HG03135 (cell line): ENCODE measurements around the gene VAC14.
"Not testable (repeated sequence)": the region's sequence is repeated elsewhere in the genome, so short reads cannot be mapped to it uniquely, and the experiment has no call there.

ENCODE experiments used
- ATAC-seq: cut with Tn5 transposase; IDR thresholded peaks from one replicate; pipeline ENCODE4 v1.9.1; 2021; ENCODE audit warnings: mild to moderate bottlenecking, moderate library complexity; ENCODE audit not compliant: unreplicated experiment

Gene VAC14

GRCh38 chr16:70651524-70651923, 149.4 kb downstream of the VAC14 start:
- no peak for ATAC-seq

- ATAC-seq, result no peak
These were observed 150.7 kb downstream of the VAC14 start for GRCh38 chr16:70650216-70650615.

- ATAC-seq, result no peak
These were observed 151.7 kb downstream of the VAC14 start for GRCh38 chr16:70649300-70649699.

GRCh38 chr16:70648606-70649005, 152.4 kb downstream of the VAC14 start:
- ATAC-seq, result no peak

GRCh38 chr16:70647441-70648359, 153.3 kb downstream of the VAC14 start:
- ATAC-seq, result no peak

GRCh38 chr16:70646260-70647241, 154.4 kb downstream of the VAC14 start, which contains the start of gene IL34:
Gene IL34, plus strand, starts transcription at chr16:70646559. Its CDS starts 389 bp downstream, at chr16:70646948.
- ATAC-seq, result no peak

- ATAC-seq, result no peak
These were observed 156.0 kb downstream of the VAC14 start for GRCh38 chr16:70644763-70645597.

GRCh38 chr16:70643264-70643663, 157.7 kb downstream of the VAC14 start:
- ATAC-seq, result not testable (repeated sequence)

GRCh38 chr16:70642633-70643032, 158.3 kb downstream of the VAC14 start:
- ATAC-seq, result no peak

- no peak for ATAC-seq
These were observed 161.9 kb downstream of the VAC14 start for GRCh38 chr16:70638814-70639792.
